Thyroid gland (tissue), 4 donors: Measurements from ENCODE around the gene IPPK. TPM values are rescaled to one million over a fixed set of nuclear protein-coding genes. Genes with fewer than 3 reads are reported as not detected.

Source experiments
- DNase-seq, 2 donors: peaks; one replicate each; pipeline ENCODE4 v3.0.0-alpha.2; 2019
- H3K27ac ChIP-seq, 3 donors: fragments of 200-600 bp; sonication (generic); 1 replicate in 2 of 3; 2 replicates in 1 of 3; pipeline ENCODE4 v1.5.1; 2016 to 2019; ENCODE audit warnings: mild to moderate bottlenecking in 1 of 3, moderate library complexity in 1 of 3
- H3K27me3 ChIP-seq: fragments of 200-600 bp; sonication (generic); one replicate; pipeline ENCODE4 v1.5.1; 2019
- H3K36me3 ChIP-seq, 2 donors: fragments of 200-600 bp; sonication (generic); one replicate each; pipeline ENCODE4 v1.5.1; 2016 to 2019
- H3K4me1 ChIP-seq, 2 donors: fragments of 200-600 bp; sonication (generic); one replicate each; pipeline ENCODE4 v1.5.1; 2017 to 2019
- H3K4me3 ChIP-seq, 3 donors: fragments of 200-600 bp; sonication (generic); replicated peaks in 1 of 3; 1 replicate in 2 of 3; 2 replicates in 1 of 3; pipeline ENCODE4 v1.5.1; 2016; ENCODE audit warnings: mild to moderate bottlenecking in 1 of 3
- H3K9me3 ChIP-seq: fragments of 200-600 bp; sonication (generic); one replicate; pipeline ENCODE4 v1.5.1; 2017
- CTCF ChIP-seq, 6 experiments: fragments of 200-600 bp in 3 of 6; fragments of 450-650 bp in 3 of 6; sonication (generic) in 3 of 6; IDR thresholded peaks; one replicate each; pipeline ENCODE4 v1.5.1; 2016 to 2019; ENCODE audit warnings: antibody characterized with exemption in 6 of 6, mild to moderate bottlenecking in 2 of 6, inconsistent platforms in 1 of 6, moderate library complexity in 1 of 6
- POLR2A ChIP-seq, 2 donors: fragments of 450-650 bp; IDR thresholded peaks; one replicate each; pipeline ENCODE4 v1.6.1; 2017; ENCODE audit warnings: antibody characterized with exemption in 2 of 2, mild to moderate bottlenecking in 2 of 2, moderate library complexity in 1 of 2
- WGBS, 2 donors: methylation state at CpG; one replicate each; pipeline ENCODE4 v1.1.5; 2017; 5-methylcytosine and 5-hydroxymethylcytosine counted together
- intact Hi-C: fragments of 100-400 bp; cut with DNase I; formaldehyde crosslinking; loops from one replicate; pipeline ENCODE4 v1.15.1; 2023
- total RNA-seq, 4 donors: library from RNA; depleted of rRNA; stranded (reverse); fragments of >200 nt; gene quantifications; one replicate each; pipeline ENCODE4 v1.2.3, GENCODE V29; 2016

IPPK gene
- total RNA-seq, 4 donors from 2014 or later = 6.3 to 12.2 (median 10.2) TPM

- WGBS, 2 donors = 95 to 97% methylated on average over 7 of the region's 7 CpGs
- Histone ChIP-seq H3K27ac (no peak overlapping the region), H3K4me3 (no peak overlapping the region), H3K27me3 (no peaks in the 10 kb centered on the region), H3K36me3 (peaks cover 55 to 57% of the 10 kb centered on the region in 2 donors), H3K4me1 (no peaks in the 10 kb centered on the region), H3K9me3 (no peaks in the 10 kb centered on the region)
- TF ChIP-seq POLR2A (IDR thresholded peaks at IDR 0.05) = no peak
- TF ChIP-seq CTCF (IDR thresholded peaks at IDR 0.05) = no peak
- no peak for DNase-seq
- intact Hi-C loops = no loop called here
These were observed 27.4 kb downstream of the IPPK start for GRCh38 chr9:92642564-92642963.

GRCh38 chr9:92642041-92642451, 27.9 kb downstream of the IPPK start:
- Histone ChIP-seq H3K36me3 (peaks cover 53 to 55% of the 10 kb centered on the region in 2 donors), H3K4me1 (no peaks in the 10 kb centered on the region), H3K27ac (no peak overlapping the region), H3K27me3 (no peaks in the 10 kb centered on the region), H3K9me3 (no peaks in the 10 kb centered on the region), H3K4me3 (no peak overlapping the region)
- intact Hi-C loops = no loop called here
- 89 to 99% methylated on average over 6 of the region's 8 CpGs for WGBS, 2 donors
- DNase-seq = no peak
- TF ChIP-seq CTCF (IDR thresholded peaks at IDR 0.05) (no peak), POLR2A (IDR thresholded peaks at IDR 0.05) (no peak)

GRCh38 chr9:92641092-92641809, 28.7 kb downstream of the IPPK start:
- H3K27me3 ChIP-seq = no peaks in the 10 kb centered on the region
- TF ChIP-seq POLR2A (IDR thresholded peaks at IDR 0.05) (no peak), CTCF (IDR thresholded peaks at IDR 0.05) (no peak)
- no peaks in the 10 kb centered on the region for H3K9me3 ChIP-seq
- H3K4me1 ChIP-seq = no peaks in the 10 kb centered on the region
- H3K27ac ChIP-seq = no peak overlapping the region
- DNase-seq = no peak
- H3K4me3 ChIP-seq = no peak overlapping the region
- intact Hi-C loops = no loop called here
- 94 to 96% methylated on average over 12 to 17 of the region's 20 CpGs for WGBS, 2 donors
- peaks cover 53 to 59% of the 10 kb centered on the region in 2 donors for H3K36me3 ChIP-seq

GRCh38 chr9:92640398-92641091, 29.4 kb downstream of the IPPK start:
- no peak for DNase-seq
- Histone ChIP-seq H3K36me3 (peaks cover 53% of the 10 kb centered on the region in 2 donors), H3K27me3 (no peaks in the 10 kb centered on the region), H3K4me1 (no peaks in the 10 kb centered on the region), H3K4me3 (no peak overlapping the region), H3K9me3 (no peaks in the 10 kb centered on the region), H3K27ac (no peak overlapping the region)
- 90 to 93% methylated on average over 6 to 7 of the region's 8 CpGs for WGBS, 2 donors
- TF ChIP-seq CTCF (IDR thresholded peaks at IDR 0.05) (no peak), POLR2A (IDR thresholded peaks at IDR 0.05) (no peak)
- intact Hi-C loops = no loop called here

- WGBS, 2 donors = 87 to 95% methylated on average over 8 to 9 of the region's 9 CpGs
- DNase-seq = no peak
- Histone ChIP-seq H3K4me1 (no peaks in the 10 kb centered on the region), H3K27ac (no peak overlapping the region), H3K27me3 (no peaks in the 10 kb centered on the region), H3K9me3 (no peaks in the 10 kb centered on the region), H3K36me3 (peaks cover 47 to 48% of the 10 kb centered on the region in 2 donors), H3K4me3 (no peak overlapping the region)
- TF ChIP-seq CTCF (IDR thresholded peaks at IDR 0.05) = no peak
- TF ChIP-seq POLR2A (IDR thresholded peaks at IDR 0.05) = no peak
- intact Hi-C loops = loop anchor here (10.0 kb wide), 2 partner anchors 305 to 505 kb away; no protein-coding TSS in a partner anchor
These were observed 30.1 kb downstream of the IPPK start for GRCh38 chr9:92639791-92640271.
